CD14-positive monocyte (primary cell): ENCODE measurements around the gene DENND5B. TPM values are rescaled to one million over a fixed set of nuclear protein-coding genes. Genes with fewer than 3 reads are reported as not detected.

ENCODE experiments used
- DNase-seq, 3 donors: peaks; one replicate each; pipeline ENCODE4 v3.0.0-alpha.2; 2011 to 2022
- H2AFZ ChIP-seq: 2 replicates; pipeline ENCODE4 v1.6.0; 2012; ENCODE audit warnings: mild to moderate bottlenecking, low read depth, low read length, inconsistent platforms; ENCODE audit not compliant: insufficient read depth, poor library complexity, severe bottlenecking
- H3K27ac ChIP-seq, 2 donors: 1 replicate in 1 of 2; 2 replicates in 1 of 2; pipeline ENCODE4 v1.5.1; 2012 to 2013; ENCODE audit warnings: low read length in 2 of 2, control low read depth in 1 of 2, inconsistent platforms in 1 of 2, low read depth in 1 of 2, mild to moderate bottlenecking in 1 of 2
- H3K27me3 ChIP-seq, 2 donors: one replicate each; pipeline versions ENCODE4 v1.6.0 to v1.6.1; 2011 to 2013; ENCODE audit warnings: low read length in 2 of 2; ENCODE audit not compliant: control insufficient read depth in 2 of 2, insufficient read depth in 2 of 2
- H3K36me3 ChIP-seq, 2 donors: replicated peaks in 1 of 2; 1 replicate in 1 of 2; 2 replicates in 1 of 2; pipeline versions ENCODE4 v1.5.1 to v1.6.1; 2012 to 2013; ENCODE audit warnings: low read length in 2 of 2, control low read depth in 1 of 2, inconsistent platforms in 1 of 2, mild to moderate bottlenecking in 1 of 2; ENCODE audit not compliant: insufficient read depth in 2 of 2, control insufficient read depth in 1 of 2
- H3K4me1 ChIP-seq, 2 donors: 1 replicate in 1 of 2; 2 replicates in 1 of 2; pipeline versions ENCODE4 v1.5.1 to v1.6.1; 2012 to 2013; ENCODE audit warnings: low read length in 2 of 2, control low read depth in 1 of 2, inconsistent platforms in 1 of 2, mild to moderate bottlenecking in 1 of 2, moderate library complexity in 1 of 2; ENCODE audit not compliant: insufficient read depth in 2 of 2, control insufficient read depth in 1 of 2
- H3K4me2 ChIP-seq: replicated peaks from 2 replicates; pipeline ENCODE3; 2012; ENCODE audit warnings: low read length, moderate library complexity, mild to moderate bottlenecking; ENCODE audit not compliant: poor library complexity, severe bottlenecking; ENCODE audit errors: extremely low read depth
- H3K4me3 ChIP-seq, 3 experiments: fragments of 200-600 bp in 1 of 3; sonication (generic) in 1 of 3; replicated peaks in 1 of 3; 1 replicate in 2 of 3; 2 replicates in 1 of 3; pipeline ENCODE4 v1.5.1; 2011 to 2013; ENCODE audit warnings: low read length in 3 of 3, mild to moderate bottlenecking in 3 of 3, control low read depth in 2 of 3, low read depth in 2 of 3, inconsistent platforms in 1 of 3, moderate library complexity in 1 of 3
- H3K79me2 ChIP-seq: 2 replicates; pipeline ENCODE4 v1.6.0; 2012; ENCODE audit warnings: mild to moderate bottlenecking, control low read depth, inconsistent platforms, low read length, moderate library complexity; ENCODE audit not compliant: insufficient read depth
- H3K9ac ChIP-seq: 2 replicates; pipeline ENCODE4 v1.6.0; 2017; ENCODE audit warnings: low read length, mild to moderate bottlenecking; ENCODE audit not compliant: insufficient read depth, poor library complexity, severe bottlenecking
- H3K9me3 ChIP-seq, 2 donors: replicated peaks in 1 of 2; 1 replicate in 1 of 2; 2 replicates in 1 of 2; pipeline versions ENCODE4 v1.5.1 to v1.6.1; 2012 to 2013; ENCODE audit warnings: low read length in 2 of 2, control low read depth in 1 of 2; ENCODE audit not compliant: control insufficient read depth in 1 of 2, insufficient read depth in 1 of 2
- H4K20me1 ChIP-seq: 2 replicates; pipeline ENCODE4 v1.6.0; 2012; ENCODE audit warnings: mild to moderate bottlenecking, low read length, control low read depth, moderate library complexity; ENCODE audit not compliant: insufficient read depth
- H3K27ac Mint-ChIP-seq, 7 donors: one replicate each; pipeline ENCODE4 v1.8.0; 2020; ENCODE audit warnings: mild to moderate bottlenecking in 7 of 7, mixed read lengths in 7 of 7, moderate library complexity in 6 of 7, inconsistent platforms in 2 of 7
- H3K27me3 Mint-ChIP-seq, 3 donors: one replicate each; pipeline ENCODE4 v1.8.0; 2021 to 2022; ENCODE audit warnings: low read depth in 3 of 3, mild to moderate bottlenecking in 3 of 3, mixed read lengths in 3 of 3, moderate library complexity in 3 of 3, inconsistent platforms in 1 of 3
- H3K36me3 Mint-ChIP-seq, 2 donors: one replicate each; pipeline ENCODE4 v1.8.0; 2020; ENCODE audit warnings: mixed read lengths in 2 of 2, inconsistent platforms in 1 of 2, mild to moderate bottlenecking in 1 of 2
- H3K4me1 Mint-ChIP-seq: one replicate; pipeline ENCODE4 v1.8.0; 2020; ENCODE audit warnings: mild to moderate bottlenecking, mixed read lengths
- H3K4me3 Mint-ChIP-seq, 2 donors: one replicate each; pipeline ENCODE4 v1.8.0; 2020; ENCODE audit warnings: mild to moderate bottlenecking in 2 of 2, mixed read lengths in 2 of 2, moderate library complexity in 1 of 2
- H3K9me3 Mint-ChIP-seq, 7 donors: one replicate each; pipeline ENCODE4 v1.8.0; 2020 to 2022; ENCODE audit warnings: mixed read lengths in 7 of 7, mild to moderate bottlenecking in 6 of 7, moderate library complexity in 6 of 7, inconsistent platforms in 2 of 7
- CTCF ChIP-seq: fragments of 200-600 bp; IDR thresholded peaks from one replicate; pipeline ENCODE4 v1.8.0; 2022; ENCODE audit warnings: antibody characterized with exemption, mild to moderate bottlenecking
- WGBS: methylation state at CpG from one replicate; pipeline ENCODE4 v1.1.5; 2013; ENCODE audit warnings: missing lambda C conversion rate; ENCODE audit not compliant: insufficient coverage; 5-methylcytosine and 5-hydroxymethylcytosine counted together
- intact Hi-C, 2 donors: fragments of 100-400 bp; cut with micrococcal nuclease; formaldehyde crosslinking; loops; one replicate each; pipeline versions ENCODE4 v1.15.0 to v1.15.1; 2023
- polyA plus RNA-seq, 3 donors: library from polyadenylated mRNA; depleted of rRNA in 1 of 3; unstranded in 2 of 3; stranded (reverse) in 1 of 3; fragments of 300-500 nt in 2 of 3; fragments of >200 nt in 1 of 3; fragmentation: Illumina TruSeq in 2 of 3; gene quantifications; 1 replicate in 2 of 3; 2 replicates in 1 of 3; pipeline ENCODE4 v1.2.3, GENCODE V29; 2012 to 2021

DENND5B gene
- polyA plus RNA-seq, 3 donors = 0.23 to 0.36 (median 0.36) TPM

GRCh38 chr12:31622038-31622437 lies 31.1 kb upstream of the DENND5B start:
- H3K9me3 Mint-ChIP-seq = peaks cover 0 to 1% (median 0%) of the 10 kb centered on the region in 7 donors
- H3K4me3 ChIP-seq = no peak overlapping the region
- 100% methylated on average over 1 of the region's 4 CpGs for WGBS
- H4K20me1 ChIP-seq = no peaks in the 10 kb centered on the region
- no peak overlapping the region for H3K27ac ChIP-seq
- no peak overlapping the region for H2AFZ ChIP-seq
- H3K4me3 Mint-ChIP-seq = no peak overlapping the region
- TF ChIP-seq CTCF = no peak
- H3K9ac ChIP-seq = no peak overlapping the region
- no peak for DNase-seq
- no peaks in the 10 kb centered on the region for H3K27me3 ChIP-seq
- H3K4me1 Mint-ChIP-seq = peaks cover 2% of the 10 kb centered on the region
- H3K27ac Mint-ChIP-seq = peak overlapping the region in 1 of 7 donors; percentile 42
- no peak overlapping the region for H3K4me2 ChIP-seq
- peaks cover 0 to 3% of the 10 kb centered on the region in 2 donors for H3K9me3 ChIP-seq
- H3K27me3 Mint-ChIP-seq = peaks cover 0 to 2% (median 0%) of the 10 kb centered on the region in 3 donors
- no peaks in the 10 kb centered on the region for H3K36me3 Mint-ChIP-seq
- intact Hi-C loops = no loop called here
- H3K79me2 ChIP-seq = no peaks in the 10 kb centered on the region
- H3K4me1 ChIP-seq = no peaks in the 10 kb centered on the region
- no peaks in the 10 kb centered on the region for H3K36me3 ChIP-seq

DNA sequence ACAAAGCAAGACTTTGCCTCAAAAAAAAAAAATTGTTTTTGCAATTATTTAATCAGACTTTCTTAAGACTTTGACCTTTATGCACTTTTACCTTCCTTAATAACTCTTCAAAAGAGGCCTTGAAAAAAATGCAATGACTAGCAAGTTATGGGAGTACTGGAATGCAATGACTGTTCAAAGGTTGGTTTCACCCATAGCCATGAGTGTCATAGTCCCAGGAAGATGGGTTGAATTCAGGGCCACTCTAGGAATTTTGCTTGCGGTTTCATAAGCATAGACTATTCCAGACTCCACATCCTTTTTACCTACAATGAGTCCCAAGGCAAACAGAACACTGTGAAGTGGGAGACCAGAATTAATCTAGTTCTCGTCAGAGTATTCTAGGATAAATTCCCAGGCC lies 29.4 kb upstream of the DENND5B start:
- no peak overlapping the region for H3K4me3 ChIP-seq
- Mint-ChIP-seq H3K4me3 (no peak overlapping the region), H3K27me3 (peaks cover 0 to 2% (median 0%) of the 10 kb centered on the region in 3 donors), H3K4me1 (peaks cover 2% of the 10 kb centered on the region), H3K9me3 (peaks cover 0 to 5% (median 0%) of the 10 kb centered on the region in 7 donors), H3K36me3 (no peaks in the 10 kb centered on the region), H3K27ac (no peak overlapping the region)
- H3K4me2 ChIP-seq = no peak overlapping the region
- DNase-seq = no peak
- H4K20me1 ChIP-seq = no peaks in the 10 kb centered on the region
- no peaks in the 10 kb centered on the region for H3K79me2 ChIP-seq
- intact Hi-C loops = no loop called here
- TF ChIP-seq CTCF = no peak
- H3K36me3 ChIP-seq = no peaks in the 10 kb centered on the region
- WGBS = no CpG with 5 or more reads among the region's 2 CpGs
- H3K27me3 ChIP-seq = no peaks in the 10 kb centered on the region
- H3K4me1 ChIP-seq = no peaks in the 10 kb centered on the region
- H2AFZ ChIP-seq = no peak overlapping the region
- peaks cover 0 to 7% of the 10 kb centered on the region in 2 donors for H3K9me3 ChIP-seq
- no peak overlapping the region for H3K9ac ChIP-seq
- H3K27ac ChIP-seq = no peak overlapping the region
